Activated CD4-positive, alpha-beta T cell treated with anti-CD3 and anti-CD28 coated beads, Interleukin-2, amount 50 U/mL, for 24 hours (primary cell): ENCODE measurements around the gene ELFN1.

Source experiments
- DNase-seq, 2 donors: peaks; one replicate each; pipeline ENCODE4 v3.0.0-alpha.2; 2020; ENCODE audit warnings: low read depth in 1 of 2, low spot score in 1 of 2

Gene ELFN1

GRCh38 chr7:1693991-1694524, 24.0 kb downstream of the ELFN1 start:
- DNase-seq = no peak

GRCh38 chr7:1694611-1695511, 24.8 kb downstream of the ELFN1 start:
- DNase-seq = no peak

- DNase-seq = no peak
These were observed 25.9 kb downstream of the ELFN1 start for GRCh38 chr7:1695800-1696454.

- no peak for DNase-seq
These were observed 26.8 kb downstream of the ELFN1 start for GRCh38 chr7:1696671-1697498.

GRCh38 chr7:1697499-1698125, 27.5 kb downstream of the ELFN1 start:
- no peak for DNase-seq

GRCh38 chr7:1698201-1698600, 28.1 kb downstream of the ELFN1 start:
- DNase-seq = no peak

GRCh38 chr7:1698951-1699350, 28.9 kb downstream of the ELFN1 start:
- no peak for DNase-seq

GRCh38 chr7:1700086-1700485, 30.0 kb downstream of the ELFN1 start:
- DNase-seq = no peak

- no peak for DNase-seq
These were observed 30.7 kb downstream of the ELFN1 start for GRCh38 chr7:1700536-1701333.

GRCh38 chr7:1702652-1703051, 32.6 kb downstream of the ELFN1 start:
- no peak for DNase-seq

- DNase-seq = no peak
These were observed 33.4 kb downstream of the ELFN1 start for GRCh38 chr7:1703441-1703840.

- DNase-seq = no peak
These were observed 34.1 kb downstream of the ELFN1 start for GRCh38 chr7:1703871-1704810.

- no peak for DNase-seq
These were observed 35.0 kb downstream of the ELFN1 start for GRCh38 chr7:1704811-1705738.

- no peak for DNase-seq
These were observed 35.8 kb downstream of the ELFN1 start for GRCh38 chr7:1705856-1706255.

- no peak for DNase-seq
These were observed 36.3 kb downstream of the ELFN1 start for GRCh38 chr7:1706381-1706720.

GRCh38 chr7:1706721-1707613, 36.9 kb downstream of the ELFN1 start:
- DNase-seq = no peak
